Uterus (tissue), 2 donors: ENCODE data around the gene NOX3.

Experiments
- CTCF ChIP-seq, 4 experiments: fragments of 200-600 bp in 2 of 4; fragments of 450-650 bp in 2 of 4; sonication (generic) in 2 of 4; IDR thresholded peaks; one replicate each; pipeline ENCODE4 v1.5.1; 2016 to 2019; ENCODE audit warnings: antibody characterized with exemption in 4 of 4, mild to moderate bottlenecking in 2 of 4, moderate library complexity in 1 of 4
- POLR2A ChIP-seq, 2 donors: fragments of 450-650 bp; IDR thresholded peaks; one replicate each; pipeline ENCODE4 v1.6.1; 2016; ENCODE audit warnings: antibody characterized with exemption in 2 of 2, mild to moderate bottlenecking in 1 of 2, moderate library complexity in 1 of 2

- TF ChIP-seq POLR2A (IDR thresholded peaks at IDR 0.05), result no peak
- TF ChIP-seq CTCF (IDR thresholded peaks at IDR 0.05), result no peak
Measured at GRCh38 chr6:155502393-155502792, 46.8 kb upstream of the NOX3 start.
